HepG2 (cell line): ENCODE measurements around the gene DDX39B. TPM values are rescaled to one million over a fixed set of nuclear protein-coding genes. Genes with fewer than 3 reads are reported as not detected.

Source experiments
- FOXP1 ChIP-seq, 2 experiments: fragments of 450-650 bp in 1 of 2; IDR thresholded peaks; 2 replicates each; pipeline ENCODE4 v1.6.1; 2017 to 2018; ENCODE audit warnings: antibody characterized with exemption in 1 of 2
- GATA4 ChIP-seq: sonication (generic); IDR thresholded peaks from 2 replicates; pipeline ENCODE4 v1.6.1; 2016; ENCODE audit warnings: antibody characterized with exemption, low read depth, borderline replicate concordance
- GZF1 ChIP-seq: sonication (generic); formaldehyde crosslinking; IDR thresholded peaks from 2 replicates; pipeline ENCODE4 v1.5.1; 2020; ENCODE audit warnings: mild to moderate bottlenecking, missing genetic modification reagents
- KDM6A ChIP-seq: IDR thresholded peaks from 2 replicates; pipeline ENCODE4 v1.6.1; 2016; ENCODE audit warnings: low read depth
- NAIF1 ChIP-seq: sonication (generic); formaldehyde crosslinking; IDR thresholded peaks from 2 replicates; pipeline ENCODE4 v1.5.0; 2020; ENCODE audit warnings: mild to moderate bottlenecking, missing genetic modification reagents, borderline replicate concordance
- NBN ChIP-seq: fragments of 450-650 bp; conservative IDR thresholded peaks from 2 replicates; pipeline ENCODE4 v1.6.1; 2017
- NFIC ChIP-seq: IDR thresholded peaks from 2 replicates; pipeline ENCODE4 v1.6.1; 2012; ENCODE audit warnings: mild to moderate bottlenecking, low read length, inconsistent platforms
- NR2F1 ChIP-seq, 2 experiments: fragments of 450-650 bp in 1 of 2; formaldehyde crosslinking in 1 of 2; IDR thresholded peaks; 2 replicates each; pipeline versions ENCODE4 v1.5.0 to v1.6.1; 2016 to 2020; ENCODE audit warnings: mild to moderate bottlenecking in 1 of 2, missing compliant biosample characterization in 1 of 2, missing genetic modification reagents in 1 of 2, moderate library complexity in 1 of 2
- SCMH1 ChIP-seq: sonication (generic); formaldehyde crosslinking; IDR thresholded peaks from 2 replicates; pipeline ENCODE4 v1.9.0; 2021; ENCODE audit warnings: missing genetic modification reagents, mild to moderate bottlenecking, borderline replicate concordance
- SMAD3 ChIP-seq: sonication (generic); formaldehyde crosslinking; IDR thresholded peaks from 2 replicates; pipeline ENCODE4 v1.4.0; 2020; ENCODE audit warnings: missing genetic modification reagents
- THAP11 ChIP-seq: IDR thresholded peaks from 2 replicates; pipeline ENCODE4 v1.6.1; 2016; ENCODE audit warnings: missing biosample characterization, missing genetic modification reagents
- TMF1 ChIP-seq: sonication (generic); formaldehyde crosslinking; IDR thresholded peaks from 2 replicates; pipeline ENCODE4 v1.8.1; 2022; ENCODE audit warnings: low read depth, missing genetic modification reagents
- ZNF20 ChIP-seq: sonication (generic); formaldehyde crosslinking; IDR thresholded peaks from 2 replicates; pipeline ENCODE4 v1.4.0; 2020; ENCODE audit warnings: mild to moderate bottlenecking, moderate library complexity, missing genetic modification reagents
- ZNF572 ChIP-seq: sonication (generic); formaldehyde crosslinking; IDR thresholded peaks from 2 replicates; pipeline ENCODE4 v1.5.1; 2020; ENCODE audit warnings: mild to moderate bottlenecking, missing genetic modification reagents
- ZNF703 ChIP-seq: sonication (generic); formaldehyde crosslinking; IDR thresholded peaks from 2 replicates; pipeline ENCODE4 v1.5.1; 2020; ENCODE audit warnings: missing genetic modification reagents, mild to moderate bottlenecking, moderate library complexity, borderline replicate concordance
- ZSCAN31 ChIP-seq: sonication (generic); formaldehyde crosslinking; IDR thresholded peaks from 2 replicates; pipeline ENCODE4 v1.5.0; 2020; ENCODE audit warnings: low read depth, mild to moderate bottlenecking, missing genetic modification reagents
- polyA plus RNA-seq, 8 experiments: library from polyadenylated mRNA; depleted of rRNA in 3 of 8; stranded (reverse) in 7 of 8; unstranded in 1 of 8; fragments of >200 nt; fragmentation: Illumina TruSeq in 4 of 8; extraction: Trizol in 4 of 8; gene quantifications; 2 replicates each; pipeline versions ENCODE4 v1.2.1 to v1.2.3, GENCODE V29; 2011 to 2016; ENCODE audit warnings: low read depth in 4 of 8, missing spikeins in 1 of 8, mixed read lengths in 1 of 8; ENCODE audit not compliant: insufficient read depth in 1 of 8
- total RNA-seq, 5 experiments: library from RNA; depleted of rRNA; stranded (reverse); fragments of >200 nt; fragmentation: Illumina TruSeq; extraction: Trizol; gene quantifications; 2 replicates each; pipeline ENCODE4 v1.2.3, GENCODE V29; 2016; ENCODE audit warnings: low read depth in 1 of 5
- TF ChIP-seq, protein P1 (sequence below): sonication (generic); formaldehyde crosslinking; IDR thresholded peaks from 2 replicates; pipeline ENCODE4 v1.4.0; 2020; ENCODE audit warnings: missing genetic modification reagents, mild to moderate bottlenecking, borderline replicate concordance
- TF ChIP-seq, protein P2 (sequence below): sonication (generic); formaldehyde crosslinking; conservative IDR thresholded peaks from 2 replicates; pipeline ENCODE4 v1.4.0; 2020; ENCODE audit warnings: missing genetic modification reagents
- TF ChIP-seq, protein P3 (sequence below): sonication (generic); formaldehyde crosslinking; IDR thresholded peaks from 2 replicates; pipeline ENCODE4 v1.5.0; 2020; ENCODE audit warnings: mild to moderate bottlenecking, low read depth, missing genetic modification reagents, borderline replicate concordance
- TF ChIP-seq, protein P4 (sequence below): sonication (generic); formaldehyde crosslinking; IDR thresholded peaks from 2 replicates; pipeline ENCODE4 v1.4.0; 2020; ENCODE audit warnings: mild to moderate bottlenecking, missing genetic modification reagents
- TF ChIP-seq, protein P5 (sequence below): IDR thresholded peaks from 2 replicates; pipeline ENCODE4 v1.6.1; 2016
- TF ChIP-seq, protein P6 (sequence below): sonication (generic); formaldehyde crosslinking; IDR thresholded peaks from 2 replicates; pipeline ENCODE4 v1.4.0; 2020; ENCODE audit warnings: mild to moderate bottlenecking, missing genetic modification reagents

Gene DDX39B
- total and polyA plus RNA-seq, 2 of the 13 experiments (the other 11 are each of a cell fraction or from before 2014, with no cell fraction given), result 570 to 678 TPM

DNA sequence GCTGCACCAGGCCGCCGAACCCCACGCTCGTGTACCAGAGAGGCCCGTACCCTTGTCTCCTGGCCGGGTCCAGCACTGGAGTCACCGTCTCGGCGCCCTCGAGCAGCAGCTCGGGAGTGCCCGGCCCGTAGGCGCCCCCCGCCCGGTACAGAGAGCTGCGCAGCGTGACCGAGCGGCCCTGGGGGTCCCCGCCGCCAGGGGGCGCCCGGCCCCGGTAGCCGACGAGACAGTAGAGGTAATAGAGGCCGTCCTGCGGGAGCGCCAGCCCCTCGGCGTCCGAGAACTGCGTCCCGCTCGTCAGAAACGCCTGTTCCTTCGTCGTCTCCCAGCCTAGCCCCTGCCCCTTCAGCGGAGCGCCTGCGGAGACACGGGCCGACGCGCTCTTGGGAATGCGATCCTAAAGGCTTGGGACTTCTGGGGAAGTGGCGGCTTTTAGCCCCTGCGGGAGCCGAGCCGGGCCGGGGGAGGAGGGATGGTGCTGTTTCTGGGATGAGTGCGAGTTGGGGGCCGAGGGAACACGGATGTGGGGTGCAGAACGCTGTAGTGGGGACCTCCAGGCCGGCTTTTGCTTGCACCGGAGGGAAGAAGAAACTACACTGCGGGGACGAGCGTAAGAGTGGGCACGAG lies 39.1 kb upstream of the DDX39B start (continued):
- TF ChIP-seq, protein P1, sequence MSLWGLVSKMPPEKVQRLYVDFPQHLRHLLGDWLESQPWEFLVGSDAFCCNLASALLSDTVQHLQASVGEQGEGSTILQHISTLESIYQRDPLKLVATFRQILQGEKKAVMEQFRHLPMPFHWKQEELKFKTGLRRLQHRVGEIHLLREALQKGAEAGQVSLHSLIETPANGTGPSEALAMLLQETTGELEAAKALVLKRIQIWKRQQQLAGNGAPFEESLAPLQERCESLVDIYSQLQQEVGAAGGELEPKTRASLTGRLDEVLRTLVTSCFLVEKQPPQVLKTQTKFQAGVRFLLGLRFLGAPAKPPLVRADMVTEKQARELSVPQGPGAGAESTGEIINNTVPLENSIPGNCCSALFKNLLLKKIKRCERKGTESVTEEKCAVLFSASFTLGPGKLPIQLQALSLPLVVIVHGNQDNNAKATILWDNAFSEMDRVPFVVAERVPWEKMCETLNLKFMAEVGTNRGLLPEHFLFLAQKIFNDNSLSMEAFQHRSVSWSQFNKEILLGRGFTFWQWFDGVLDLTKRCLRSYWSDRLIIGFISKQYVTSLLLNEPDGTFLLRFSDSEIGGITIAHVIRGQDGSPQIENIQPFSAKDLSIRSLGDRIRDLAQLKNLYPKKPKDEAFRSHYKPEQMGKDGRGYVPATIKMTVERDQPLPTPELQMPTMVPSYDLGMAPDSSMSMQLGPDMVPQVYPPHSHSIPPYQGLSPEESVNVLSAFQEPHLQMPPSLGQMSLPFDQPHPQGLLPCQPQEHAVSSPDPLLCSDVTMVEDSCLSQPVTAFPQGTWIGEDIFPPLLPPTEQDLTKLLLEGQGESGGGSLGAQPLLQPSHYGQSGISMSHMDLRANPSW (CRISPR knock-in tag), result peak; percentile 31; the same call in 1 of the 2 replicates
- TF ChIP-seq GATA4, result no peak
- peak; percentile 73 for TF ChIP-seq THAP11 (CRISPR knock-in tag)
- TF ChIP-seq, protein P2, sequence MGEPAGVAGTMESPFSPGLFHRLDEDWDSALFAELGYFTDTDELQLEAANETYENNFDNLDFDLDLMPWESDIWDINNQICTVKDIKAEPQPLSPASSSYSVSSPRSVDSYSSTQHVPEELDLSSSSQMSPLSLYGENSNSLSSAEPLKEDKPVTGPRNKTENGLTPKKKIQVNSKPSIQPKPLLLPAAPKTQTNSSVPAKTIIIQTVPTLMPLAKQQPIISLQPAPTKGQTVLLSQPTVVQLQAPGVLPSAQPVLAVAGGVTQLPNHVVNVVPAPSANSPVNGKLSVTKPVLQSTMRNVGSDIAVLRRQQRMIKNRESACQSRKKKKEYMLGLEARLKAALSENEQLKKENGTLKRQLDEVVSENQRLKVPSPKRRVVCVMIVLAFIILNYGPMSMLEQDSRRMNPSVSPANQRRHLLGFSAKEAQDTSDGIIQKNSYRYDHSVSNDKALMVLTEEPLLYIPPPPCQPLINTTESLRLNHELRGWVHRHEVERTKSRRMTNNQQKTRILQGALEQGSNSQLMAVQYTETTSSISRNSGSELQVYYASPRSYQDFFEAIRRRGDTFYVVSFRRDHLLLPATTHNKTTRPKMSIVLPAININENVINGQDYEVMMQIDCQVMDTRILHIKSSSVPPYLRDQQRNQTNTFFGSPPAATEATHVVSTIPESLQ (CRISPR knock-in tag), result no peak
- no peak for TF ChIP-seq NFIC
- no peak for TF ChIP-seq NBN
- TF ChIP-seq, protein P3, sequence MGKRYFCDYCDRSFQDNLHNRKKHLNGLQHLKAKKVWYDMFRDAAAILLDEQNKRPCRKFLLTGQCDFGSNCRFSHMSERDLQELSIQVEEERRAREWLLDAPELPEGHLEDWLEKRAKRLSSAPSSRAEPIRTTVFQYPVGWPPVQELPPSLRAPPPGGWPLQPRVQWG (CRISPR knock-in tag), result no peak
- TF ChIP-seq ZNF20 (CRISPR knock-in tag), result no peak
- no peak for TF ChIP-seq ZNF703 (CRISPR knock-in tag)
- TF ChIP-seq, protein P4, sequence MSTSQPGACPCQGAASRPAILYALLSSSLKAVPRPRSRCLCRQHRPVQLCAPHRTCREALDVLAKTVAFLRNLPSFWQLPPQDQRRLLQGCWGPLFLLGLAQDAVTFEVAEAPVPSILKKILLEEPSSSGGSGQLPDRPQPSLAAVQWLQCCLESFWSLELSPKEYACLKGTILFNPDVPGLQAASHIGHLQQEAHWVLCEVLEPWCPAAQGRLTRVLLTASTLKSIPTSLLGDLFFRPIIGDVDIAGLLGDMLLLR, result peak; percentile 58
- 0 out of 2 replicates have a peak, but pooled peaks have one; percentile 26 for TF ChIP-seq GZF1 (CRISPR knock-in tag)
- no peak for TF ChIP-seq SCMH1
- TF ChIP-seq ZNF572, result no peak
- no peak for TF ChIP-seq FOXP1 (IDR thresholded peaks at IDR 0.05)
- no peak for TF ChIP-seq FOXP1 (CRISPR knock-in tag; IDR thresholded peaks at IDR 0.05)
- peak; percentile 58; the same call in 1 of the 2 replicates for TF ChIP-seq ZSCAN31 (CRISPR knock-in tag)
- TF ChIP-seq KDM6A (CRISPR knock-in tag), result no peak
- TF ChIP-seq, protein P5, sequence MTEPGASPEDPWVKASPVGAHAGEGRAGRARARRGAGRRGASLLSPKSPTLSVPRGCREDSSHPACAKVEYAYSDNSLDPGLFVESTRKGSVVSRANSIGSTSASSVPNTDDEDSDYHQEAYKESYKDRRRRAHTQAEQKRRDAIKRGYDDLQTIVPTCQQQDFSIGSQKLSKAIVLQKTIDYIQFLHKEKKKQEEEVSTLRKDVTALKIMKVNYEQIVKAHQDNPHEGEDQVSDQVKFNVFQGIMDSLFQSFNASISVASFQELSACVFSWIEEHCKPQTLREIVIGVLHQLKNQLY, result peak; percentile 48; the same call in 1 of the 2 replicates
- TF ChIP-seq, protein P6, sequence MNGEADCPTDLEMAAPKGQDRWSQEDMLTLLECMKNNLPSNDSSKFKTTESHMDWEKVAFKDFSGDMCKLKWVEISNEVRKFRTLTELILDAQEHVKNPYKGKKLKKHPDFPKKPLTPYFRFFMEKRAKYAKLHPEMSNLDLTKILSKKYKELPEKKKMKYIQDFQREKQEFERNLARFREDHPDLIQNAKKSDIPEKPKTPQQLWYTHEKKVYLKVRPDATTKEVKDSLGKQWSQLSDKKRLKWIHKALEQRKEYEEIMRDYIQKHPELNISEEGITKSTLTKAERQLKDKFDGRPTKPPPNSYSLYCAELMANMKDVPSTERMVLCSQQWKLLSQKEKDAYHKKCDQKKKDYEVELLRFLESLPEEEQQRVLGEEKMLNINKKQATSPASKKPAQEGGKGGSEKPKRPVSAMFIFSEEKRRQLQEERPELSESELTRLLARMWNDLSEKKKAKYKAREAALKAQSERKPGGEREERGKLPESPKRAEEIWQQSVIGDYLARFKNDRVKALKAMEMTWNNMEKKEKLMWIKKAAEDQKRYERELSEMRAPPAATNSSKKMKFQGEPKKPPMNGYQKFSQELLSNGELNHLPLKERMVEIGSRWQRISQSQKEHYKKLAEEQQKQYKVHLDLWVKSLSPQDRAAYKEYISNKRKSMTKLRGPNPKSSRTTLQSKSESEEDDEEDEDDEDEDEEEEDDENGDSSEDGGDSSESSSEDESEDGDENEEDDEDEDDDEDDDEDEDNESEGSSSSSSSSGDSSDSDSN, result peak; percentile 90
- 0 out of 2 replicates have a peak, but pooled peaks have one; percentile 39 for TF ChIP-seq NAIF1 (CRISPR knock-in tag)
- no peak for TF ChIP-seq TMF1 (CRISPR knock-in tag)
- TF ChIP-seq SMAD3, result no peak
- no peak for TF ChIP-seq NR2F1 (CRISPR knock-in tag; IDR thresholded peaks at IDR 0.05)
